Measurements from ENCODE around the gene CCDC73.

The CCDC73 gene

GRCh38 chr11:32706985-32707741 lies 87.3 kb downstream of the CCDC73 start:
- Mint-ChIP-seq H3K27me3 (no peaks in the 10 kb centered on the region), H3K4me1 (no peaks in the 10 kb centered on the region), H3K27ac (no peak overlapping the region), H3K9me3 (peaks cover 5% of the 10 kb centered on the region), H3K36me3 (no peaks in the 10 kb centered on the region), H3K4me3 (no peak overlapping the region)
- CTCF ChIA-PET = no interaction called here
- no peak for DNase-seq

GRCh38 chr11:32705309-32706033 lies 89.0 kb downstream of the CCDC73 start:
- no peak overlapping the region for H3K27ac Mint-ChIP-seq
- no peaks in the 10 kb centered on the region for H3K4me1 Mint-ChIP-seq
- no peak overlapping the region for H3K4me3 Mint-ChIP-seq
- H3K27me3 Mint-ChIP-seq = no peaks in the 10 kb centered on the region
- no peak for DNase-seq
- H3K9me3 Mint-ChIP-seq = peaks cover 5% of the 10 kb centered on the region
- H3K36me3 Mint-ChIP-seq = no peaks in the 10 kb centered on the region
- CTCF ChIA-PET = no interaction called here

GRCh38 chr11:32704775-32705174 lies 89.7 kb downstream of the CCDC73 start:
- no peaks in the 10 kb centered on the region for H3K4me1 Mint-ChIP-seq
- CTCF ChIA-PET = no interaction called here
- no peak overlapping the region for H3K27ac Mint-ChIP-seq
- no peaks in the 10 kb centered on the region for H3K27me3 Mint-ChIP-seq
- H3K36me3 Mint-ChIP-seq = no peaks in the 10 kb centered on the region
- no peak for DNase-seq
- H3K4me3 Mint-ChIP-seq = no peak overlapping the region
- peaks cover 5% of the 10 kb centered on the region for H3K9me3 Mint-ChIP-seq

- H3K9me3 Mint-ChIP-seq = peaks cover 5% of the 10 kb centered on the region
- CTCF ChIA-PET = interaction anchor here (1.1 kb wide), 1 partner anchor 18 kb away, joined by 4 read pairs; no protein-coding TSS in a partner anchor
- no peak for DNase-seq
- no peak overlapping the region for H3K27ac Mint-ChIP-seq
- no peaks in the 10 kb centered on the region for H3K27me3 Mint-ChIP-seq
- H3K4me3 Mint-ChIP-seq = no peak overlapping the region
- H3K4me1 Mint-ChIP-seq = no peaks in the 10 kb centered on the region
- no peaks in the 10 kb centered on the region for H3K36me3 Mint-ChIP-seq
Measured at GRCh38 chr11:32704261-32704660, 90.2 kb downstream of the CCDC73 start.

- no peaks in the 10 kb centered on the region for H3K27me3 Mint-ChIP-seq
- DNase-seq = no peak
- H3K4me3 Mint-ChIP-seq = no peak overlapping the region
- CTCF ChIA-PET = no interaction called here
- no peak overlapping the region for H3K27ac Mint-ChIP-seq
- H3K36me3 Mint-ChIP-seq = no peaks in the 10 kb centered on the region
- H3K4me1 Mint-ChIP-seq = no peaks in the 10 kb centered on the region
- H3K9me3 Mint-ChIP-seq = peaks cover 5% of the 10 kb centered on the region
Measured at GRCh38 chr11:32701616-32702015, 92.8 kb downstream of the CCDC73 start.

GRCh38 chr11:32698579-32698978 lies 95.9 kb downstream of the CCDC73 start:
- Mint-ChIP-seq H3K27ac (no peak overlapping the region), H3K4me1 (no peaks in the 10 kb centered on the region), H3K36me3 (no peaks in the 10 kb centered on the region), H3K9me3 (no peaks in the 10 kb centered on the region), H3K27me3 (no peaks in the 10 kb centered on the region), H3K4me3 (no peak overlapping the region)
- CTCF ChIA-PET = no interaction called here
- DNase-seq = no peak

GRCh38 chr11:32671051-32671450 lies 123.4 kb downstream of the CCDC73 start:
- DNase-seq = no peak
- no peak overlapping the region for H3K4me3 Mint-ChIP-seq
- H3K4me1 Mint-ChIP-seq = no peaks in the 10 kb centered on the region
- H3K9me3 Mint-ChIP-seq = no peaks in the 10 kb centered on the region
- no peak overlapping the region for H3K27ac Mint-ChIP-seq
- H3K27me3 Mint-ChIP-seq = no peaks in the 10 kb centered on the region
- H3K36me3 Mint-ChIP-seq = no peaks in the 10 kb centered on the region
- CTCF ChIA-PET = no interaction called here

GRCh38 chr11:32659672-32660071 lies 134.8 kb downstream of the CCDC73 start:
- no peaks in the 10 kb centered on the region for H3K4me1 Mint-ChIP-seq
- DNase-seq = no peak
- no peak overlapping the region for H3K4me3 Mint-ChIP-seq
- CTCF ChIA-PET = no interaction called here
- H3K36me3 Mint-ChIP-seq = no peaks in the 10 kb centered on the region
- no peak overlapping the region for H3K27ac Mint-ChIP-seq
- H3K27me3 Mint-ChIP-seq = no peaks in the 10 kb centered on the region
- H3K9me3 Mint-ChIP-seq = no peaks in the 10 kb centered on the region

- Mint-ChIP-seq H3K27ac (no peak overlapping the region), H3K27me3 (no peaks in the 10 kb centered on the region), H3K4me1 (no peaks in the 10 kb centered on the region), H3K9me3 (no peaks in the 10 kb centered on the region), H3K4me3 (no peak overlapping the region), H3K36me3 (no peaks in the 10 kb centered on the region)
- CTCF ChIA-PET = no interaction called here
- DNase-seq = no peak
Measured at GRCh38 chr11:32658639-32659406, 135.6 kb downstream of the CCDC73 start.

- peaks cover 4% of the 10 kb centered on the region for H3K27me3 Mint-ChIP-seq
- H3K4me3 Mint-ChIP-seq = no peak overlapping the region
- DNase-seq = no peak
- CTCF ChIA-PET = no interaction called here
- no peaks in the 10 kb centered on the region for H3K36me3 Mint-ChIP-seq
- no peaks in the 10 kb centered on the region for H3K9me3 Mint-ChIP-seq
- no peaks in the 10 kb centered on the region for H3K4me1 Mint-ChIP-seq
- no peak overlapping the region for H3K27ac Mint-ChIP-seq
Measured at GRCh38 chr11:32643526-32643925, 150.9 kb downstream of the CCDC73 start.

- no peak overlapping the region for H3K4me3 Mint-ChIP-seq
- no peaks in the 10 kb centered on the region for H3K4me1 Mint-ChIP-seq
- peaks cover 4% of the 10 kb centered on the region for H3K27me3 Mint-ChIP-seq
- no peak overlapping the region for H3K27ac Mint-ChIP-seq
- H3K36me3 Mint-ChIP-seq = no peaks in the 10 kb centered on the region
- no peaks in the 10 kb centered on the region for H3K9me3 Mint-ChIP-seq
- no peak for DNase-seq
- CTCF ChIA-PET = no interaction called here
Measured at GRCh38 chr11:32641361-32641760, 153.1 kb downstream of the CCDC73 start.

GRCh38 chr11:32635819-32636218 lies 158.6 kb downstream of the CCDC73 start:
- no peak for DNase-seq
- no peak overlapping the region for H3K27ac Mint-ChIP-seq
- no peaks in the 10 kb centered on the region for H3K9me3 Mint-ChIP-seq
- no peaks in the 10 kb centered on the region for H3K36me3 Mint-ChIP-seq
- H3K27me3 Mint-ChIP-seq = peaks cover 12% of the 10 kb centered on the region
- H3K4me1 Mint-ChIP-seq = no peaks in the 10 kb centered on the region
- H3K4me3 Mint-ChIP-seq = no peak overlapping the region
- CTCF ChIA-PET = no interaction called here

- Mint-ChIP-seq H3K27me3 (peaks cover 13% of the 10 kb centered on the region), H3K4me3 (no peak overlapping the region), H3K9me3 (no peaks in the 10 kb centered on the region), H3K27ac (no peak overlapping the region), H3K36me3 (no peaks in the 10 kb centered on the region), H3K4me1 (no peaks in the 10 kb centered on the region)
- CTCF ChIA-PET = no interaction called here
- no peak for DNase-seq
Measured at GRCh38 chr11:32630844-32631243, 163.6 kb downstream of the CCDC73 start.

- no peak overlapping the region for H3K27ac Mint-ChIP-seq
- CTCF ChIA-PET = no interaction called here
- H3K4me3 Mint-ChIP-seq = no peak overlapping the region
- H3K36me3 Mint-ChIP-seq = no peaks in the 10 kb centered on the region
- DNase-seq = no peak
- no peaks in the 10 kb centered on the region for H3K27me3 Mint-ChIP-seq
- no peaks in the 10 kb centered on the region for H3K9me3 Mint-ChIP-seq
- no peaks in the 10 kb centered on the region for H3K4me1 Mint-ChIP-seq
Measured at GRCh38 chr11:32616903-32617302, 177.6 kb downstream of the CCDC73 start.

GRCh38 chr11:32615422-32615821 lies 179.0 kb downstream of the CCDC73 start:
- Mint-ChIP-seq H3K27ac (no peak overlapping the region), H3K36me3 (no peaks in the 10 kb centered on the region), H3K9me3 (no peaks in the 10 kb centered on the region), H3K27me3 (no peaks in the 10 kb centered on the region), H3K4me1 (no peaks in the 10 kb centered on the region), H3K4me3 (no peak overlapping the region)
- CTCF ChIA-PET = no interaction called here
- no peak for DNase-seq

Data from activated naive CD4-positive, alpha-beta T cell treated with anti-CD3 and anti-CD28 coated beads, Interleukin-2, amount 10 ng/mL, durations not matched to agents 7 days and 5 days (primary cell).